Central memory CD8-positive, alpha-beta T cell (primary cell): Measurements from ENCODE around the gene ACACB.

Experiments used
- ATAC-seq: fragments of 150-1000 bp; cut with Tn5 transposase; replicated peaks from 2 replicates; pipeline ENCODE4 v1.10.0; 2022; ENCODE audit warnings: mild to moderate bottlenecking, moderate FRiP score, moderate number of reproducible peaks; ENCODE audit not compliant: poor library complexity, severe bottlenecking; ENCODE audit errors: extremely low read depth
- DNase-seq, 2 donors: peaks; one replicate each; pipeline ENCODE4 v3.0.0; 2021; ENCODE audit warnings: low spot score in 2 of 2
- H3K27ac Mint-ChIP-seq: one replicate; pipeline ENCODE4 v1.8.0; 2022; ENCODE audit warnings: low read depth, mild to moderate bottlenecking, moderate library complexity, mixed read lengths
- H3K27me3 Mint-ChIP-seq: one replicate; pipeline ENCODE4 v1.8.0; 2022; ENCODE audit warnings: mixed read lengths
- H3K36me3 Mint-ChIP-seq: one replicate; pipeline ENCODE4 v1.8.0; 2022; ENCODE audit warnings: mild to moderate bottlenecking, moderate library complexity, mixed read lengths; ENCODE audit not compliant: insufficient read depth
- H3K4me1 Mint-ChIP-seq: one replicate; pipeline ENCODE4 v1.8.0; 2022; ENCODE audit warnings: mixed read lengths
- H3K4me3 Mint-ChIP-seq: one replicate; pipeline ENCODE4 v1.8.0; 2022; ENCODE audit warnings: mild to moderate bottlenecking, moderate library complexity, mixed read lengths
- H3K9me3 Mint-ChIP-seq: one replicate; pipeline ENCODE4 v1.8.0; 2022; ENCODE audit warnings: mixed read lengths

ACACB gene

DNA sequence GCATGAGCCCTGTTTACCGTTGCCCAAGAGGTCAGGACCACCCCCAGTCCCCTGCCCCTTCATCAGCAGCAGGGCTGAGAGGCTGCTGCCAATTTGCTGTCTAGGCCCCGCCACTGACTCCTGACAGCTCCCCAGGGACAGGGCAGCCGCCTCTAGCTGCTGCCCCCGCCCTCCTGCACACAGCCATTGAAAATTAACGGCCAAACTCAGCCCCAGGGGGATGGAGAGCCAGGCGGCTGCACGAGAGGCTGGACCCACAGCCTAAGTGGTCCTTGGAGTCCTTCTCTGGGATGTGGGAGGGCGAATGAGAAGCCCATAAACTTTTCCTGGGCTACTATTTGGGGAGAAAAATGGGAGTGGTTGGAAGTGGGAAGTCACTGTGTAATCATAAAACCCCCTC is 188.1 kb downstream of the ACACB start:
- no peak for ATAC-seq
- H3K27me3 Mint-ChIP-seq, result peaks cover 82% of the 10 kb centered on the region

GRCh38 chr12:109305547-109305946 is 189.2 kb downstream of the ACACB start:
- Mint-ChIP-seq H3K36me3 (no peaks in the 10 kb centered on the region), H3K4me3 (no peak overlapping the region), H3K4me1 (peaks cover 4% of the 10 kb centered on the region), H3K27ac (no peak overlapping the region), H3K27me3 (peaks cover 87% of the 10 kb centered on the region), H3K9me3 (no peaks in the 10 kb centered on the region)
- DNase-seq, result no peak
- ATAC-seq, result no peak

More for the DNA sequence above, 188.1 kb downstream of the ACACB start:
- Mint-ChIP-seq H3K36me3 (no peaks in the 10 kb centered on the region), H3K27ac (no peak overlapping the region), H3K9me3 (no peaks in the 10 kb centered on the region), H3K4me3 (no peak overlapping the region), H3K4me1 (no peaks in the 10 kb centered on the region)
- no peak for DNase-seq

DNA sequence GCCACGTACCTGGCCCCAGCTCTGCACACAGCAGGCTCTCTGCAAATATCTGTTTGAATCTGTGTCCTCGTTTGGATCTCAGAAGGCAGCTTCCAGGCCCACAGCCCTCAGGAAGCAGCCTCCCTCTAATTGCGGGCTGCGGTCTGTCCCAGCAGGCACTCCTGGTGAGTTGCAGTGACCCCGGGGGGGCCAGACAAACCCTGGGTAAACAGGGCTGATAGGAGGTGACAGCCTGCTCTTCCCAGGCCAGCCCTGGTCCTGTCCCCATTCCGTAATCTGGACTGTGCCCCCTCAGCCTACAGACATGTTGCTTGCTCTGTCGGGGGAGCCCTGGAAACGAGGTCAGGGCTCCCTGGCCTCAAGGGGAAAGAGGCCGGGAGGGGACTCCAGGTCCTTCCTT is 190.7 kb downstream of the ACACB start:
- no peaks in the 10 kb centered on the region for H3K9me3 Mint-ChIP-seq
- H3K4me1 Mint-ChIP-seq, result peaks cover 7% of the 10 kb centered on the region
- DNase-seq (no peak), ATAC-seq (no peak)
- H3K27ac Mint-ChIP-seq, result no peak overlapping the region
- peaks cover 98% of the 10 kb centered on the region for H3K27me3 Mint-ChIP-seq
- H3K4me3 Mint-ChIP-seq, result no peak overlapping the region
- H3K36me3 Mint-ChIP-seq, result no peaks in the 10 kb centered on the region

DNA sequence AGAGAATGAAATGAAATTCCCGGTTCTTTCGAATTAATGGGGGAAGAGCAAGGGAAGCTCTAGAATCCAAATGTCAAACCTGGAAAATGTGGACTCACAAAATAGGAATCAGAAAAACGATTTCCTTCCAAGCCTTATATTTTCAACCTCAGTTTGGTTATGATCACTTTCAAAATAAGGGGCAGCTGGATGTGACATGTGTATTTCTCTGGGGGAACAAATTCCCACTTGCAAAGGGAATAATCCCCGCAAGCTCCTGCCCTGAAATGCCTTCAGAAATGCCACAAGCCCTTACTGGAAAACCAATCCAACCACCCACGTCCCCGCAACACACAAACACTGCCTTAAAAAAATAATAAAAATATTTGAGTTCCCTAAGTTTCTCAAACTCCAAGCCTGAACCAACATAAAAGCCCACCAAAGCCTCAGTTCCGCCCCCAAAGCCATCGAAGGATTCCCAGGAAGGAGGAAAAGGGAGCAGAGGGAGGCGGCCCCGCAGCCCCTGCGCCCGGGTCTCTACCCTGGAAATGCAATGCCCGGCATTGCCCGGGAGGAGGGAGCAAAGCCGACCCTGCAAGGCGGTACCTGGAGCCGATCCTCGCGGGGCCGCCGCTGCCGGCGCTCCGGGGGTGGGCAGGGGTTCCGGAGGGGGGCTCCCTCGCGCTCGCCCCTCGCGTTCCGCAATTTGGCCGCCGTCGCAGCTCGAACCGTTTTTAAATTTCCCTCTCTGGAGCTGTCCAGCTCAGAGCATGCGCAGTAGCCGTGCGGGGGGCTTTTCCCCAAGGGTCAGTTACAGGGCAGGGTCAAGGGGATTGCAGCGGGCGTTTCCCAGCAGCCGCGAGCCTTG is 192.4 kb downstream of the ACACB start, which contains the start of gene FOXN4:
Gene FOXN4 (minus strand): TSS at position 751 of the 847 bp plus-strand sequence. CDS start 963 bp downstream, outside the sequence.
- Mint-ChIP-seq H3K27me3 (peaks cover 95% of the 10 kb centered on the region), H3K36me3 (no peaks in the 10 kb centered on the region), H3K27ac (no peak within 1 kb of the TSS), H3K4me1 (peaks cover 7% of the 10 kb centered on the region), H3K4me3 (peak within 1 kb of the TSS; percentile 82), H3K9me3 (no peaks in the 10 kb centered on the region)
- no peak for DNase-seq
- ATAC-seq, result no peak

GRCh38 chr12:109309381-109310246 is 193.2 kb downstream of the ACACB start:
- ATAC-seq (no peak), DNase-seq (no peak)
- peak overlapping the region; percentile 82 for H3K4me3 Mint-ChIP-seq
- H3K36me3 Mint-ChIP-seq, result no peaks in the 10 kb centered on the region
- H3K27me3 Mint-ChIP-seq, result peaks cover 95% of the 10 kb centered on the region
- H3K27ac Mint-ChIP-seq, result no peak overlapping the region
- peaks cover 7% of the 10 kb centered on the region for H3K4me1 Mint-ChIP-seq
- no peaks in the 10 kb centered on the region for H3K9me3 Mint-ChIP-seq

GRCh38 chr12:109310247-109311125 is 194.1 kb downstream of the ACACB start:
- Mint-ChIP-seq H3K9me3 (no peaks in the 10 kb centered on the region), H3K4me3 (peak overlapping the region; percentile 82), H3K36me3 (no peaks in the 10 kb centered on the region), H3K27ac (no peak overlapping the region), H3K27me3 (peaks cover 95% of the 10 kb centered on the region), H3K4me1 (peaks cover 7% of the 10 kb centered on the region)
- no peak for DNase-seq
- peak; percentile 10 for ATAC-seq
